ENCODE data around the gene KIRREL3. TPM values are rescaled to one million over a fixed set of nuclear protein-coding genes. Genes with fewer than 3 reads are reported as not detected.

KIRREL3 gene
- total and polyA plus RNA-seq, 3 donors from 2014 or later: 1.0 to 1.1 (median 1.1) TPM

- Histone ChIP-seq H3K4me3 (no peak overlapping the region), H3K27me3 (no peaks in the 10 kb centered on the region), H3K9me3 (no peaks in the 10 kb centered on the region), H3K4me1 (no peaks in the 10 kb centered on the region), H3K36me3 (ENCODE audit: low read depth, missing control alignments) (no peaks in the 10 kb centered on the region), H3K27ac (no peak overlapping the region)
- no peak for DNase-seq
- intact Hi-C loops (cut with DNase I; ENCODE audit: low total_unique reads): no loop called here
- no peak for TF ChIP-seq POLR2A (IDR thresholded peaks at IDR 0.05)
- TF ChIP-seq CTCF (IDR thresholded peaks at IDR 0.05): no peak
- 46 to 64% methylated on average over 4 of the region's 4 CpGs for WGBS, 2 donors
Observed at GRCh38 chr11:126815111-126815510, 185.5 kb downstream of the KIRREL3 start.

GRCh38 chr11:126810776-126811175, 189.8 kb downstream of the KIRREL3 start:
- intact Hi-C loops (cut with DNase I; ENCODE audit: low total_unique reads): no loop called here
- Histone ChIP-seq H3K9me3 (no peaks in the 10 kb centered on the region), H3K36me3 (ENCODE audit: low read depth, missing control alignments) (no peaks in the 10 kb centered on the region), H3K27me3 (no peaks in the 10 kb centered on the region), H3K4me1 (no peaks in the 10 kb centered on the region), H3K4me3 (no peak overlapping the region), H3K27ac (no peak overlapping the region)
- 68 to 69% methylated on average over 6 to 7 of the region's 7 CpGs for WGBS, 2 donors
- DNase-seq: no peak
- TF ChIP-seq CTCF (IDR thresholded peaks at IDR 0.05) (no peak), POLR2A (IDR thresholded peaks at IDR 0.05) (no peak)

- H3K9me3 ChIP-seq: no peaks in the 10 kb centered on the region
- no peaks in the 10 kb centered on the region for H3K27me3 ChIP-seq
- intact Hi-C loops (cut with DNase I; ENCODE audit: low total_unique reads): no loop called here
- no peak overlapping the region for H3K4me3 ChIP-seq
- DNase-seq: no peak
- 88 to 89% methylated on average over 6 of the region's 6 CpGs for WGBS, 2 donors
- H3K27ac ChIP-seq: no peak overlapping the region
- H3K4me1 ChIP-seq: no peaks in the 10 kb centered on the region
- no peaks in the 10 kb centered on the region for H3K36me3 ChIP-seq (ENCODE audit: low read depth, missing control alignments)
- TF ChIP-seq POLR2A (IDR thresholded peaks at IDR 0.05) (no peak), CTCF (IDR thresholded peaks at IDR 0.05) (no peak)
Observed at GRCh38 chr11:126809514-126810289, 190.9 kb downstream of the KIRREL3 start.

GRCh38 chr11:126808836-126809235, 191.7 kb downstream of the KIRREL3 start:
- H3K9me3 ChIP-seq: no peaks in the 10 kb centered on the region
- H3K27me3 ChIP-seq: no peaks in the 10 kb centered on the region
- TF ChIP-seq CTCF (IDR thresholded peaks at IDR 0.05) (no peak), POLR2A (IDR thresholded peaks at IDR 0.05) (no peak)
- H3K36me3 ChIP-seq (ENCODE audit: low read depth, missing control alignments): no peaks in the 10 kb centered on the region
- intact Hi-C loops (cut with DNase I; ENCODE audit: low total_unique reads): no loop called here
- no peak overlapping the region for H3K27ac ChIP-seq
- H3K4me3 ChIP-seq: no peak overlapping the region
- H3K4me1 ChIP-seq: no peaks in the 10 kb centered on the region
- WGBS, 2 donors: 35 to 47% methylated on average over 2 of the region's 2 CpGs
- no peak for DNase-seq

- H3K9me3 ChIP-seq: no peaks in the 10 kb centered on the region
- no peaks in the 10 kb centered on the region for H3K4me1 ChIP-seq
- no peaks in the 10 kb centered on the region for H3K27me3 ChIP-seq
- no peak overlapping the region for H3K27ac ChIP-seq
- intact Hi-C loops (cut with DNase I; ENCODE audit: low total_unique reads): no loop called here
- WGBS, 2 donors: 36 to 38% methylated on average over 2 of the region's 2 CpGs
- no peak for DNase-seq
- TF ChIP-seq CTCF (IDR thresholded peaks at IDR 0.05) (no peak), POLR2A (IDR thresholded peaks at IDR 0.05) (no peak)
- no peaks in the 10 kb centered on the region for H3K36me3 ChIP-seq (ENCODE audit: low read depth, missing control alignments)
- no peak overlapping the region for H3K4me3 ChIP-seq
Observed at GRCh38 chr11:126808296-126808695, 192.3 kb downstream of the KIRREL3 start.

Measured in testis (tissue), 3 donors.